Mammary epithelial cell (primary cell): ENCODE measurements around the gene DENND1A.

Experiments
- EZH2 ChIP-seq: IDR thresholded peaks from 2 replicates; pipeline ENCODE4 v1.6.1; 2012; ENCODE audit warnings: low read length, inconsistent platforms, borderline replicate concordance
- TF ChIP-seq, protein P1 (sequence below), 2 donors: IDR thresholded peaks in 1 of 2; conservative IDR thresholded peaks in 1 of 2; 2 replicates each; pipeline ENCODE4 v1.5.1; 2011 to 2012; ENCODE audit warnings: inconsistent platforms in 2 of 2, low read length in 2 of 2, mild to moderate bottlenecking in 2 of 2, control low read depth in 1 of 2, low read depth in 1 of 2; ENCODE audit not compliant: insufficient read depth in 1 of 2; ENCODE audit errors: extremely low read depth in 1 of 2

GRCh38 chr9:123422635-123423310 is 507.2 kb downstream of the DENND1A start:
- TF ChIP-seq, protein P1, sequence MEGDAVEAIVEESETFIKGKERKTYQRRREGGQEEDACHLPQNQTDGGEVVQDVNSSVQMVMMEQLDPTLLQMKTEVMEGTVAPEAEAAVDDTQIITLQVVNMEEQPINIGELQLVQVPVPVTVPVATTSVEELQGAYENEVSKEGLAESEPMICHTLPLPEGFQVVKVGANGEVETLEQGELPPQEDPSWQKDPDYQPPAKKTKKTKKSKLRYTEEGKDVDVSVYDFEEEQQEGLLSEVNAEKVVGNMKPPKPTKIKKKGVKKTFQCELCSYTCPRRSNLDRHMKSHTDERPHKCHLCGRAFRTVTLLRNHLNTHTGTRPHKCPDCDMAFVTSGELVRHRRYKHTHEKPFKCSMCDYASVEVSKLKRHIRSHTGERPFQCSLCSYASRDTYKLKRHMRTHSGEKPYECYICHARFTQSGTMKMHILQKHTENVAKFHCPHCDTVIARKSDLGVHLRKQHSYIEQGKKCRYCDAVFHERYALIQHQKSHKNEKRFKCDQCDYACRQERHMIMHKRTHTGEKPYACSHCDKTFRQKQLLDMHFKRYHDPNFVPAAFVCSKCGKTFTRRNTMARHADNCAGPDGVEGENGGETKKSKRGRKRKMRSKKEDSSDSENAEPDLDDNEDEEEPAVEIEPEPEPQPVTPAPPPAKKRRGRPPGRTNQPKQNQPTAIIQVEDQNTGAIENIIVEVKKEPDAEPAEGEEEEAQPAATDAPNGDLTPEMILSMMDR (conservative IDR thresholded peaks at IDR 0.05 in 1 of 2, IDR thresholded peaks at IDR 0.05 in 1 of 2; ENCODE audit: extremely low read depth in 1 of 2, insufficient read depth in 1 of 2, low read depth in 1 of 2, low read length in 2 of 2), result no peak
- TF ChIP-seq EZH2, result no peak
